Right atrium auricular region (tissue), 2 donors: ENCODE measurements around the gene IQGAP1. TPM values are rescaled to one million over a fixed set of nuclear protein-coding genes. Genes with fewer than 3 reads are reported as not detected.

Experiments used
- DNase-seq: peaks from one replicate; pipeline ENCODE4 v3.0.0-alpha.2; 2019; ENCODE audit warnings: low spot score
- H3K27ac ChIP-seq, 2 donors: fragments of 200-600 bp; sonication (generic); 1 replicate in 1 of 2; 2 replicates in 1 of 2; pipeline ENCODE4 v1.5.1; 2016 to 2019
- H3K27me3 ChIP-seq, 2 donors: fragments of 200-600 bp; sonication (generic); one replicate each; pipeline versions ENCODE4 v1.5.1 to v1.6.0; 2017 to 2019
- H3K36me3 ChIP-seq: fragments of 200-600 bp; sonication (generic); one replicate; pipeline ENCODE4 v1.5.1; 2016
- H3K4me1 ChIP-seq, 2 donors: fragments of 200-600 bp; sonication (generic); one replicate each; pipeline versions ENCODE4 v1.5.1 to v1.6.0; 2017 to 2019
- H3K4me3 ChIP-seq, 2 donors: fragments of 200-600 bp; sonication (generic); 1 replicate in 1 of 2; 2 replicates in 1 of 2; pipeline ENCODE4 v1.5.1; 2017 to 2019; ENCODE audit warnings: mild to moderate bottlenecking in 1 of 2, moderate library complexity in 1 of 2
- H3K9me3 ChIP-seq, 2 donors: fragments of 200-600 bp; sonication (generic); one replicate each; pipeline ENCODE4 v1.5.1; 2019
- total RNA-seq, 2 donors: library from RNA; depleted of rRNA; stranded (reverse); fragments of >200 nt; gene quantifications; one replicate each; pipeline ENCODE4 v1.1.0, GENCODE V29; 2016
- TF ChIP-seq, protein P1 (sequence below), 2 donors: fragments of 200-600 bp; sonication (generic); IDR thresholded peaks; one replicate each; pipeline ENCODE4 v1.5.1; 2019; ENCODE audit warnings: antibody characterized with exemption in 2 of 2

IQGAP1 gene
- total RNA-seq, 2 donors from 2014 or later: 56.5 to 96.3 TPM

DNA sequence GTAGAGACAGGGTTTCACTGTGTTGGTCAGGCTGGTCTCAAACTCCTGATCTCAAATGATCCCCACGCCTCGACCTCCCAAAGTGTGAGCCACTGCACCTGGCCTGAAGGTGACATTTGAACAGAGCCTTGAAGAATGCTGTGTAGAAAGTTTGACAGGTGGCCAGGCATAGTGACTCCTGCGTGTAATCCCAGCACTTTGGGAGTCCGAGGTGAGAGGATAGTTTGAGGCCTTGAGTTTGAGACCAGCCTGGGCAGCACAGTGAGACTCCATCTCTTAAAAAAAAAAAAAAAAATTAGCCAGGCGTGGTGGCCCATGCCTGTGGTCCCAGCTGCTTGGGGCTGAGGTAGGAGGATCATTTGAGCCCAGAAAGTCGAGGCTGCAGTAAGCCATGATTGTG lies 1.5 kb downstream of the IQGAP1 start:
- no peaks in the 10 kb centered on the region for H3K9me3 ChIP-seq
- peak overlapping the region; percentile 98 for H3K27ac ChIP-seq
- no peak for DNase-seq
- peaks cover 0 to 51% of the 10 kb centered on the region in 2 donors for H3K4me1 ChIP-seq
- TF ChIP-seq, protein P1, sequence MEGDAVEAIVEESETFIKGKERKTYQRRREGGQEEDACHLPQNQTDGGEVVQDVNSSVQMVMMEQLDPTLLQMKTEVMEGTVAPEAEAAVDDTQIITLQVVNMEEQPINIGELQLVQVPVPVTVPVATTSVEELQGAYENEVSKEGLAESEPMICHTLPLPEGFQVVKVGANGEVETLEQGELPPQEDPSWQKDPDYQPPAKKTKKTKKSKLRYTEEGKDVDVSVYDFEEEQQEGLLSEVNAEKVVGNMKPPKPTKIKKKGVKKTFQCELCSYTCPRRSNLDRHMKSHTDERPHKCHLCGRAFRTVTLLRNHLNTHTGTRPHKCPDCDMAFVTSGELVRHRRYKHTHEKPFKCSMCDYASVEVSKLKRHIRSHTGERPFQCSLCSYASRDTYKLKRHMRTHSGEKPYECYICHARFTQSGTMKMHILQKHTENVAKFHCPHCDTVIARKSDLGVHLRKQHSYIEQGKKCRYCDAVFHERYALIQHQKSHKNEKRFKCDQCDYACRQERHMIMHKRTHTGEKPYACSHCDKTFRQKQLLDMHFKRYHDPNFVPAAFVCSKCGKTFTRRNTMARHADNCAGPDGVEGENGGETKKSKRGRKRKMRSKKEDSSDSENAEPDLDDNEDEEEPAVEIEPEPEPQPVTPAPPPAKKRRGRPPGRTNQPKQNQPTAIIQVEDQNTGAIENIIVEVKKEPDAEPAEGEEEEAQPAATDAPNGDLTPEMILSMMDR (IDR thresholded peaks at IDR 0.05): no peak
- H3K36me3 ChIP-seq: peaks cover 3% of the 10 kb centered on the region
- no peaks in the 10 kb centered on the region for H3K27me3 ChIP-seq
- H3K4me3 ChIP-seq: peak overlapping the region; percentile 89 to 98

DNA sequence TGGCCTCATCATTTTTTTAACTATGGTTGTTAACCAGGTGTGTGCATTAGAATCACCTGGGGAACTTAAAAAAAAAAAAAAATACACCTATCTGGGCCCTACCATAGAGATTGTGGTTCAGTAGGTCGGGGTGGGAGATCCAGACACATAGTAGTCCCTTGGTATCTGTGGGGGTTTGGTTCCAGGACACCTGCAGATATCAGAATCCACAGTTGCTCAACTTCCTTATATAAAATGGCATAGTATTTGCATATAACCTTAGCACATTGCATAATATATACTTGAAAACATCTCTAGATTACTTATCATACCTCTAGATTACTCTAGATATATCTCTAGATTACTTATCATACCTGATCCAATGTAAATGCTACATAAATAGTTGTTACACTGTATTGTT lies 5.0 kb downstream of the IQGAP1 start:
- Histone ChIP-seq H3K4me3 (no peak overlapping the region), H3K9me3 (no peaks in the 10 kb centered on the region), H3K27ac (no peak overlapping the region), H3K4me1 (peaks cover 0 to 79% of the 10 kb centered on the region in 2 donors), H3K27me3 (no peaks in the 10 kb centered on the region), H3K36me3 (peaks cover 3% of the 10 kb centered on the region)
- TF ChIP-seq, protein P1 (IDR thresholded peaks at IDR 0.05): no peak
- DNase-seq: no peak

DNA sequence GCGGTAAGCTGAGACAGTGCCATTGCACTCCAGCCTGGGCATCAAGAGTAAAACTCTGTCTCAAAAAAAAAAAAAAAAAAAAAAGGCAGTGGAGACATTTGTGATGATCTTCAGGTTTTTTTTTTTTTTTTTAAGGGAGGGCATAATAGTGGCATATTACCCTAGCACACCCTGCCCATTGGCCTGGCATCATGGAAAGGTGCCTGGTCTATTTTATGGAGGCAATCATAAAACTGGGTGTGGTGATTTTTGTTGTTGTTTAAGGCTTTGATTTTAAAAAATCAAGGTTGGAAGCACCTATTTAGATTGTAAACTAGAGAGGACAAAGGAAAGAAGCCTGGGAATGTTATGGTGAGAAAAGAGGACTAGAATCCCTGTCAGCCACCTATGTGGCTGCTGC lies 6.0 kb downstream of the IQGAP1 start:
- peak overlapping the region in 1 of 2 donors; percentile 12 for H3K27ac ChIP-seq
- no peaks in the 10 kb centered on the region for H3K27me3 ChIP-seq
- H3K4me3 ChIP-seq: no peak overlapping the region
- no peak for DNase-seq
- H3K4me1 ChIP-seq: peaks cover 0 to 78% of the 10 kb centered on the region in 2 donors
- no peaks in the 10 kb centered on the region for H3K9me3 ChIP-seq
- H3K36me3 ChIP-seq: peaks cover 3% of the 10 kb centered on the region
- TF ChIP-seq, protein P1 (IDR thresholded peaks at IDR 0.05): no peak

DNA sequence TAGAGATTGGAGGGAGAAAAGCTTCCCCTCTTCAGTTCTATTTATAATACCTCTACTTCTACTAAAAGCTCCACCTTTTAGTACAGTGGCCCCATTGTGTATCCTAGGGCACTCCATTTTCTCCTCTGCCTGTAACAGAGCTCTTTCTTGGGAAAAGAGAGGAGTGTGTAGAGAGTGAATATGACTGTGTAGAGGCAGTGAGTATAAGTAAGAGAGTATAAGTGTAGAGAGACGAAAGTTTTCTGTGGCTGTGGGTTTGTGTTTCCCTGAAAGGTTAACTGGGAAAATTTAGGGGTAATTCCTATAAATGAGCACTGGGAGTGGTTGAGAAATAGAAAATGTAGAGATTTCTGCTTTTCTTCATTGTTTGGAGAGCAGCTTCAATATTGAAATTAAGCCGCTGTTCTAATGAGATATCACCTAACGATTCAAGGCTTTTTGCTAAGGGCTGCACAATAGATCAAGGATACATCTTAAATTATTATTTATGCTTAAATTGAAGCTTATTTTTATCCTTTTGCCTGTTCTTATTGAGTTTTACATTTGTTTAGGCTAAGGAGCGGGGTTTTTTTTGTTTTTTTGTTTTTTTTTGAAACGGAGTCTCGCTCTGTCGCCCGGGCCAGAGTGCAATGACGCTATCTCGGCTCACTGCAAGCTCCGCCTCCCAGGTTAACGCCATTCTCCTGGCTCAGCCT lies 6.9 kb downstream of the IQGAP1 start:
- H3K36me3 ChIP-seq: peaks cover 3% of the 10 kb centered on the region
- H3K27ac ChIP-seq: peak overlapping the region in 1 of 2 donors; percentile 12
- TF ChIP-seq, protein P1 (IDR thresholded peaks at IDR 0.05): no peak
- no peaks in the 10 kb centered on the region for H3K27me3 ChIP-seq
- no peak for DNase-seq
- peaks cover 0 to 75% of the 10 kb centered on the region in 2 donors for H3K4me1 ChIP-seq
- no peaks in the 10 kb centered on the region for H3K9me3 ChIP-seq
- H3K4me3 ChIP-seq: no peak overlapping the region

DNA sequence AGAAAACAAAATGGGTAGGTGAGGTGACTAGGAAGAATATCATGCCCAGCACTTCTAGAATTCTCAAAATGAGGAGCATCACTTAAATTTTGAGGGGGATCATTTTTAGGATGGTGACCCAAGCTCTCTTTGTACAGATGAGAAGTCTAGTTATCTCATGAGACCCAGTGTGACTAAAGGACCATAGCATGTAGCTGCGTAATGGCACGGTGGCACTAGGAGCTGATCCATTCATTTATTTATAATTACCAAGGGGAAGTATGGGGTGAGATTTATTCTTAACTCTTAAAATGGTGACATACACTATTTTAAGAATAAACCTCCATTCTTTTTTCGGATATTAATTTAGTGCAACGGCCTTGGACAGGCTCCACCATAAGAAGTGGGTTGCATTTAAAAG lies 8.3 kb downstream of the IQGAP1 start:
- Histone ChIP-seq H3K9me3 (no peaks in the 10 kb centered on the region), H3K4me3 (no peak overlapping the region), H3K27ac (no peak overlapping the region), H3K27me3 (no peaks in the 10 kb centered on the region), H3K4me1 (peaks cover 0 to 74% of the 10 kb centered on the region in 2 donors), H3K36me3 (peaks cover 3% of the 10 kb centered on the region)
- no peak for DNase-seq
- TF ChIP-seq, protein P1 (IDR thresholded peaks at IDR 0.05): no peak
